Stimulated activated CD4-positive, alpha-beta T cell treated with anti-CD3 and anti-CD28 coated beads, Interleukin-1b, Interleukin-23, amount 100 ng/mL, for 1 hour (primary cell): ENCODE data around the gene CRTC1.

Experiments
- DNase-seq, 2 donors: peaks; one replicate each; pipeline ENCODE4 v3.0.0-alpha.2; 2020; ENCODE audit warnings: low read depth in 2 of 2

Gene CRTC1

GRCh38 chr19:18781885-18782527, 98.5 kb downstream of the CRTC1 start:
- DNase-seq = no peak

GRCh38 chr19:18782559-18783225, 99.2 kb downstream of the CRTC1 start:
- DNase-seq = no peak

GRCh38 chr19:18783958-18784785, 100.7 kb downstream of the CRTC1 start:
- DNase-seq = no peak

GRCh38 chr19:18784786-18785120, 101.3 kb downstream of the CRTC1 start:
- no peak for DNase-seq

GRCh38 chr19:18785179-18786124, 102.0 kb downstream of the CRTC1 start:
- DNase-seq = peak; percentile 16 to 50

GRCh38 chr19:18788529-18789421, 105.3 kb downstream of the CRTC1 start:
- no peak for DNase-seq

GRCh38 chr19:18789422-18789869, 106.0 kb downstream of the CRTC1 start:
- no peak for DNase-seq

GRCh38 chr19:18789883-18790565, 106.5 kb downstream of the CRTC1 start:
- DNase-seq = no peak

- no peak for DNase-seq
Measured at GRCh38 chr19:18790566-18791314, 107.3 kb downstream of the CRTC1 start, which contains the start of gene COMP. Gene COMP (minus strand): TSS chr19:18791305. CDS start chr19:18791269, 36 bp downstream.

GRCh38 chr19:18791315-18791678, 107.8 kb downstream of the CRTC1 start:
- DNase-seq = no peak

GRCh38 chr19:18792661-18793060, 109.2 kb downstream of the CRTC1 start:
- DNase-seq = no peak

- no peak for DNase-seq
Measured at GRCh38 chr19:18793144-18794028, 109.9 kb downstream of the CRTC1 start.

GRCh38 chr19:18794029-18794313, 110.5 kb downstream of the CRTC1 start:
- no peak for DNase-seq

- no peak for DNase-seq
Measured at GRCh38 chr19:18794692-18795091, 111.2 kb downstream of the CRTC1 start.

- DNase-seq = no peak
Measured at GRCh38 chr19:18795540-18795939, 112.1 kb downstream of the CRTC1 start.

- DNase-seq = no peak
Measured at GRCh38 chr19:18796239-18796638, 112.8 kb downstream of the CRTC1 start.

- no peak for DNase-seq
Measured at GRCh38 chr19:18798384-18799352, 115.2 kb downstream of the CRTC1 start.
